NCI-H1694 treated with DMSO at 0.1 percent for 48 hours (cell line): ENCODE results near the gene CCP110.

Experiments used
- DNase-seq: peaks from one replicate; lab custom pipeline; 2025; lab: John Stamatoyannopoulos, UW

The CCP110 gene

GRCh38 chr16:19523559-19524355 is at the start of gene CCP110:
Gene CCP110, plus strand, starts transcription at chr16:19523942. Its CDS starts 3,940 bp downstream, at chr16:19527882.
- peak; percentile 87 for DNase-seq

GRCh38 chr16:19474617-19475016 is 49.1 kb upstream of the CCP110 start:
- DNase-seq: no peak

GRCh38 chr16:19478505-19478904 is 45.2 kb upstream of the CCP110 start:
- no peak for DNase-seq

- DNase-seq: no peak
Observed at GRCh38 chr16:19479302-19479721, 44.4 kb upstream of the CCP110 start.

GRCh38 chr16:19481296-19481695 is 42.4 kb upstream of the CCP110 start:
- no peak for DNase-seq

GRCh38 chr16:19481769-19482168 is 42.0 kb upstream of the CCP110 start:
- DNase-seq: no peak

- DNase-seq: no peak
Observed at GRCh38 chr16:19482291-19482690, 41.5 kb upstream of the CCP110 start.

GRCh38 chr16:19484096-19484495 is 39.6 kb upstream of the CCP110 start:
- no peak for DNase-seq

GRCh38 chr16:19485611-19486010 is 38.1 kb upstream of the CCP110 start:
- no peak for DNase-seq

- no peak for DNase-seq
Observed at GRCh38 chr16:19486051-19486450, 37.7 kb upstream of the CCP110 start.

GRCh38 chr16:19486750-19487325 is 36.9 kb upstream of the CCP110 start:
- no peak for DNase-seq

GRCh38 chr16:19488213-19488640 is 35.5 kb upstream of the CCP110 start:
- no peak for DNase-seq

GRCh38 chr16:19490619-19491018 is 33.1 kb upstream of the CCP110 start:
- no peak for DNase-seq

- no peak for DNase-seq
Observed at GRCh38 chr16:19497176-19497575, 26.6 kb upstream of the CCP110 start.

GRCh38 chr16:19499006-19499405 is 24.7 kb upstream of the CCP110 start:
- DNase-seq: no peak

- DNase-seq: no peak
Observed at GRCh38 chr16:19499481-19499880, 24.3 kb upstream of the CCP110 start.

GRCh38 chr16:19502395-19503131 is 21.2 kb upstream of the CCP110 start:
- DNase-seq: peak; percentile 49

GRCh38 chr16:19503461-19504075 is 20.2 kb upstream of the CCP110 start:
- DNase-seq: no peak

GRCh38 chr16:19505600-19506303 is 18.0 kb upstream of the CCP110 start:
- no peak for DNase-seq

- no peak for DNase-seq
Observed at GRCh38 chr16:19506965-19507364, 16.8 kb upstream of the CCP110 start.

- DNase-seq: no peak
Observed at GRCh38 chr16:19507867-19508266, 15.9 kb upstream of the CCP110 start.

- DNase-seq: no peak
Observed at GRCh38 chr16:19512297-19512696, 11.4 kb upstream of the CCP110 start.
